ENCODE measurements around the gene POTEB2.
"Not testable (repeated sequence)": the region's sequence is repeated elsewhere in the genome, so short reads cannot be mapped to it uniquely, and the experiment has no call there.

POTEB2 gene

GRCh38 chr15:20866214-20866613 lies at the start of gene POTEB2:
Gene POTEB2, minus strand, starts transcription at chr15:20866314. Its CDS starts 33 bp downstream, at chr15:20866281.
- H3K4me3 ChIP-seq (ENCODE audit: low read depth, low read length): not testable (repeated sequence)

GRCh38 chr15:20879916-20880315 lies 13.8 kb upstream of the POTEB2 start:
- not testable (repeated sequence) for H3K4me3 ChIP-seq (ENCODE audit: low read depth, low read length)

GRCh38 chr15:20878464-20878863 lies 12.3 kb upstream of the POTEB2 start:
- H3K4me3 ChIP-seq (ENCODE audit: low read depth, low read length): not testable (repeated sequence)

GRCh38 chr15:20877819-20878218 lies 11.7 kb upstream of the POTEB2 start:
- not testable (repeated sequence) for H3K4me3 ChIP-seq (ENCODE audit: low read depth, low read length)

Data from GM12875 (cell line).